ENCODE data around the gene TSSK2. TPM values are rescaled to one million over a fixed set of nuclear protein-coding genes. Genes with fewer than 3 reads are reported as not detected.

Gene TSSK2
- total and polyA plus RNA-seq, 2 donors, result 0.09 TPM; not detected in 1

GRCh38 chr22:19110646-19111045 is 20.5 kb upstream of the TSSK2 start:
- H3K9me3 ChIP-seq (ENCODE audit: control insufficient read depth in 2 of 2, insufficient read depth in 1 of 2, low read length in 1 of 2), result no peaks in the 10 kb centered on the region
- DNase-seq (ENCODE audit: low read depth in 6 of 9, low spot score in 9 of 9), result no peak
- no peaks in the 10 kb centered on the region for H3K27me3 ChIP-seq (ENCODE audit: control insufficient read depth in 2 of 2, insufficient read depth in 1 of 2, low read length in 1 of 2)
- H3K4me1 ChIP-seq (ENCODE audit: control insufficient read depth in 2 of 2, insufficient read depth in 2 of 2, low read length in 2 of 2), result peaks cover 27 to 37% of the 10 kb centered on the region in 2 donors
- H3K36me3 ChIP-seq (ENCODE audit: control insufficient read depth in 2 of 2, insufficient read depth in 2 of 2, low read length in 1 of 2), result peaks cover 10 to 11% of the 10 kb centered on the region in 2 donors
- H3K4me3 ChIP-seq (ENCODE audit: low read length in 2 of 2), result no peak overlapping the region
- H3K27ac ChIP-seq (ENCODE audit: low read depth in 1 of 2, low read length in 1 of 2), result no peak overlapping the region

- H3K4me3 ChIP-seq (ENCODE audit: low read length in 2 of 2), result no peak overlapping the region
- no peak overlapping the region for H3K27ac ChIP-seq (ENCODE audit: low read depth in 1 of 2, low read length in 1 of 2)
- H3K9me3 ChIP-seq (ENCODE audit: control insufficient read depth in 2 of 2, insufficient read depth in 1 of 2, low read length in 1 of 2), result no peaks in the 10 kb centered on the region
- WGBS, result 98% methylated on average over 3 of the region's 3 CpGs
- H3K4me1 ChIP-seq (ENCODE audit: control insufficient read depth in 2 of 2, insufficient read depth in 2 of 2, low read length in 2 of 2), result peaks cover 27 to 37% of the 10 kb centered on the region in 2 donors
- peaks cover 11 to 12% of the 10 kb centered on the region in 2 donors for H3K36me3 ChIP-seq (ENCODE audit: control insufficient read depth in 2 of 2, insufficient read depth in 2 of 2, low read length in 1 of 2)
- no peaks in the 10 kb centered on the region for H3K27me3 ChIP-seq (ENCODE audit: control insufficient read depth in 2 of 2, insufficient read depth in 1 of 2, low read length in 1 of 2)
- no peak for DNase-seq (ENCODE audit: low read depth in 6 of 9, low spot score in 9 of 9)
Observed at GRCh38 chr22:19111140-19111539, 20.0 kb upstream of the TSSK2 start.

GRCh38 chr22:19111584-19111983 is 19.5 kb upstream of the TSSK2 start:
- H3K27ac ChIP-seq (ENCODE audit: low read depth in 1 of 2, low read length in 1 of 2), result no peak overlapping the region
- H3K36me3 ChIP-seq (ENCODE audit: control insufficient read depth in 2 of 2, insufficient read depth in 2 of 2, low read length in 1 of 2), result peaks cover 11 to 12% of the 10 kb centered on the region in 2 donors
- WGBS, result 96% methylated on average over 3 of the region's 3 CpGs
- no peak for DNase-seq (ENCODE audit: low read depth in 6 of 9, low spot score in 9 of 9)
- H3K9me3 ChIP-seq (ENCODE audit: control insufficient read depth in 2 of 2, insufficient read depth in 1 of 2, low read length in 1 of 2), result no peaks in the 10 kb centered on the region
- peaks cover 27 to 35% of the 10 kb centered on the region in 2 donors for H3K4me1 ChIP-seq (ENCODE audit: control insufficient read depth in 2 of 2, insufficient read depth in 2 of 2, low read length in 2 of 2)
- no peak overlapping the region for H3K4me3 ChIP-seq (ENCODE audit: low read length in 2 of 2)
- H3K27me3 ChIP-seq (ENCODE audit: control insufficient read depth in 2 of 2, insufficient read depth in 1 of 2, low read length in 1 of 2), result no peaks in the 10 kb centered on the region

GRCh38 chr22:19113429-19113828 is 17.7 kb upstream of the TSSK2 start:
- Histone ChIP-seq H3K27me3 (ENCODE audit: control insufficient read depth in 2 of 2, insufficient read depth in 1 of 2, low read length in 1 of 2) (no peaks in the 10 kb centered on the region), H3K27ac (ENCODE audit: low read depth in 1 of 2, low read length in 1 of 2) (no peak overlapping the region), H3K9me3 (ENCODE audit: control insufficient read depth in 2 of 2, insufficient read depth in 1 of 2, low read length in 1 of 2) (no peaks in the 10 kb centered on the region), H3K36me3 (ENCODE audit: control insufficient read depth in 2 of 2, insufficient read depth in 2 of 2, low read length in 1 of 2) (peaks cover 13 to 15% of the 10 kb centered on the region in 2 donors), H3K4me1 (ENCODE audit: control insufficient read depth in 2 of 2, insufficient read depth in 2 of 2, low read length in 2 of 2) (peaks cover 21 to 34% of the 10 kb centered on the region in 2 donors), H3K4me3 (ENCODE audit: low read length in 2 of 2) (no peak overlapping the region)
- WGBS, result over 99% methylated on average over 5 of the region's 5 CpGs
- DNase-seq (ENCODE audit: low read depth in 6 of 9, low spot score in 9 of 9), result no peak

- no peak overlapping the region for H3K27ac ChIP-seq (ENCODE audit: low read depth in 1 of 2, low read length in 1 of 2)
- H3K4me1 ChIP-seq (ENCODE audit: control insufficient read depth in 2 of 2, insufficient read depth in 2 of 2, low read length in 2 of 2), result peaks cover 18 to 39% of the 10 kb centered on the region in 2 donors
Observed at GRCh38 chr22:19114984-19115552, 16.0 kb upstream of the TSSK2 start.

GRCh38 chr22:19115628-19116027 is 15.5 kb upstream of the TSSK2 start:
- Histone ChIP-seq H3K27ac (ENCODE audit: low read depth in 1 of 2, low read length in 1 of 2) (no peak overlapping the region), H3K36me3 (ENCODE audit: control insufficient read depth in 2 of 2, insufficient read depth in 2 of 2, low read length in 1 of 2) (peaks cover 16 to 17% of the 10 kb centered on the region in 2 donors), H3K4me1 (ENCODE audit: control insufficient read depth in 2 of 2, insufficient read depth in 2 of 2, low read length in 2 of 2) (peaks cover 17 to 41% of the 10 kb centered on the region in 2 donors), H3K27me3 (ENCODE audit: control insufficient read depth in 2 of 2, insufficient read depth in 1 of 2, low read length in 1 of 2) (no peaks in the 10 kb centered on the region), H3K4me3 (ENCODE audit: low read length in 2 of 2) (no peak overlapping the region), H3K9me3 (ENCODE audit: control insufficient read depth in 2 of 2, insufficient read depth in 1 of 2, low read length in 1 of 2) (no peaks in the 10 kb centered on the region)
- DNase-seq (ENCODE audit: low read depth in 6 of 9, low spot score in 9 of 9), result no peak
- 89% methylated on average over 4 of the region's 4 CpGs for WGBS

More at GRCh38 chr22:19114984-19115552, 16.0 kb upstream of the TSSK2 start:
- 95% methylated on average over 4 of the region's 4 CpGs for WGBS
- Histone ChIP-seq H3K36me3 (ENCODE audit: control insufficient read depth in 2 of 2, insufficient read depth in 2 of 2, low read length in 1 of 2) (peaks cover 16 to 17% of the 10 kb centered on the region in 2 donors), H3K9me3 (ENCODE audit: control insufficient read depth in 2 of 2, insufficient read depth in 1 of 2, low read length in 1 of 2) (no peaks in the 10 kb centered on the region), H3K4me3 (ENCODE audit: low read length in 2 of 2) (no peak overlapping the region), H3K27me3 (ENCODE audit: control insufficient read depth in 2 of 2, insufficient read depth in 1 of 2, low read length in 1 of 2) (no peaks in the 10 kb centered on the region)
- no peak for DNase-seq (ENCODE audit: low read depth in 6 of 9, low spot score in 9 of 9)

GRCh38 chr22:19117111-19117512 is 14.0 kb upstream of the TSSK2 start:
- Histone ChIP-seq H3K27me3 (ENCODE audit: control insufficient read depth in 2 of 2, insufficient read depth in 1 of 2, low read length in 1 of 2) (no peaks in the 10 kb centered on the region), H3K27ac (ENCODE audit: low read depth in 1 of 2, low read length in 1 of 2) (no peak overlapping the region), H3K9me3 (ENCODE audit: control insufficient read depth in 2 of 2, insufficient read depth in 1 of 2, low read length in 1 of 2) (no peaks in the 10 kb centered on the region), H3K4me1 (ENCODE audit: control insufficient read depth in 2 of 2, insufficient read depth in 2 of 2, low read length in 2 of 2) (peaks cover 20 to 45% of the 10 kb centered on the region in 2 donors), H3K36me3 (ENCODE audit: control insufficient read depth in 2 of 2, insufficient read depth in 2 of 2, low read length in 1 of 2) (peaks cover 12 to 17% of the 10 kb centered on the region in 2 donors), H3K4me3 (ENCODE audit: low read length in 2 of 2) (no peak overlapping the region)
- no peak for DNase-seq (ENCODE audit: low read depth in 6 of 9, low spot score in 9 of 9)
- WGBS, result 92% methylated on average over 9 of the region's 9 CpGs

GRCh38 chr22:19118329-19118880 is 12.7 kb upstream of the TSSK2 start:
- Histone ChIP-seq H3K9me3 (ENCODE audit: control insufficient read depth in 2 of 2, insufficient read depth in 1 of 2, low read length in 1 of 2) (no peaks in the 10 kb centered on the region), H3K27me3 (ENCODE audit: control insufficient read depth in 2 of 2, insufficient read depth in 1 of 2, low read length in 1 of 2) (peaks cover 0 to 5% of the 10 kb centered on the region in 2 donors), H3K4me3 (ENCODE audit: low read length in 2 of 2) (no peak overlapping the region), H3K4me1 (ENCODE audit: control insufficient read depth in 2 of 2, insufficient read depth in 2 of 2, low read length in 2 of 2) (peaks cover 24 to 52% of the 10 kb centered on the region in 2 donors), H3K27ac (ENCODE audit: low read depth in 1 of 2, low read length in 1 of 2) (peak overlapping the region in 1 of 2 donors; percentile 63), H3K36me3 (ENCODE audit: control insufficient read depth in 2 of 2, insufficient read depth in 2 of 2, low read length in 1 of 2) (peaks cover 9 to 17% of the 10 kb centered on the region in 2 donors)
- 80% methylated on average over 4 of the region's 4 CpGs for WGBS
- peak in 3 of 9 donors; percentile 33 to 52 (median 42) for DNase-seq (ENCODE audit: low read depth in 6 of 9, low spot score in 9 of 9)

DNA sequence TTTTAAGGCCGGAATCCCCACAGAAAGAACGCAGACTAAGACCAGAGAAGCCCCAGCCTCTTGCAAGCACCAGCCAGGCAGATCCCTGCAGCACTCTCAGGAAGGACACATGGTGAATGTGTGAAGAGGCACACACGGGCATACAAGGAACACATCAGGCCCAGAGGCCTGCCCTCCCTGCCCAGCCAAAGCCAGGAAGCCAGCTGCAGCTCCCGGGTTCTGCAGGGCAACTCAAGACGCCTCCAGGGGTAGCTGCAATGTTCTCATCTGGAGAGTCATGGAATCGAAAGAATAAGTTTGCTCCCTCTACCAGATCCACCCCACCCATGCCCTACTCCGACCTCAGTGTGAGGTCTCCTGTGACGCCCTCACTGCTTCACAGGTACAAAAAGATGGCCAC is 11.2 kb upstream of the TSSK2 start:
- peaks cover 24 to 52% of the 10 kb centered on the region in 2 donors for H3K4me1 ChIP-seq (ENCODE audit: control insufficient read depth in 2 of 2, insufficient read depth in 2 of 2, low read length in 2 of 2)
- no peak for DNase-seq (ENCODE audit: low read depth in 6 of 9, low spot score in 9 of 9)
- peaks cover 9 to 14% of the 10 kb centered on the region in 2 donors for H3K36me3 ChIP-seq (ENCODE audit: control insufficient read depth in 2 of 2, insufficient read depth in 2 of 2, low read length in 1 of 2)
- no peaks in the 10 kb centered on the region for H3K9me3 ChIP-seq (ENCODE audit: control insufficient read depth in 2 of 2, insufficient read depth in 1 of 2, low read length in 1 of 2)
- peaks cover 0 to 10% of the 10 kb centered on the region in 2 donors for H3K27me3 ChIP-seq (ENCODE audit: control insufficient read depth in 2 of 2, insufficient read depth in 1 of 2, low read length in 1 of 2)
- 94% methylated on average over 8 of the region's 8 CpGs for WGBS
- H3K4me3 ChIP-seq (ENCODE audit: low read length in 2 of 2), result no peak overlapping the region
- no peak overlapping the region for H3K27ac ChIP-seq (ENCODE audit: low read depth in 1 of 2, low read length in 1 of 2)
